Panc1 (cell line): ENCODE measurements around the gene CXCL6. TPM values are rescaled to one million over a fixed set of nuclear protein-coding genes. Genes with fewer than 3 reads are reported as not detected.

ENCODE experiments used
- ATAC-seq: fragments of 200-7000 bp; cut with Tn5 transposase; 2 replicates; pipeline ENCODE4 v1.9.1; 2020; ENCODE audit warnings: mild to moderate bottlenecking, moderate library complexity
- BruUV-seq: library from RNA; stranded (reverse); fragments of 400-500 nt; replicated peaks from 2 replicates; lab custom pipeline; 2021; lab: Mats Ljungman, UMichigan
- CTCF ChIA-PET: fragments of 300-600 bp; sonication (Branson Sonifier 250); formaldehyde crosslinking; loops from one replicate; lab custom pipeline; 2022; ENCODE audit warnings: antibody characterized with exemption; lab: Charles Lee
- POLR2A ChIA-PET: fragments of 300-600 bp; sonication (Branson Sonifier 250); formaldehyde crosslinking; loops from one replicate; lab custom pipeline; 2022; ENCODE audit warnings: antibody characterized with exemption; lab: Charles Lee
- DNase-seq: peaks from one replicate; pipeline ENCODE4 v3.0.0-alpha.2; 2010; ENCODE audit warnings: low read depth, low spot score
- H3K27ac ChIP-seq: 2 replicates; pipeline ENCODE4 v1.5.1; 2011; ENCODE audit warnings: mild to moderate bottlenecking, low read length, inconsistent platforms
- H3K27me3 ChIP-seq: fragments of 200-500 bp; sonication (Bioruptor generic); 2 replicates; pipeline ENCODE4 v1.6.0; 2014; ENCODE audit warnings: low read length, inconsistent platforms; ENCODE audit not compliant: control insufficient read depth, insufficient read depth
- H3K36me3 ChIP-seq: fragments of 200-500 bp; sonication (Bioruptor generic); 2 replicates; pipeline ENCODE4 v1.5.1; 2014; ENCODE audit warnings: inconsistent platforms, mild to moderate bottlenecking, low read length, moderate library complexity; ENCODE audit not compliant: control insufficient read depth, insufficient read depth
- H3K4me1 ChIP-seq: 2 replicates; pipeline ENCODE4 v1.5.1; 2011; ENCODE audit warnings: inconsistent platforms, mild to moderate bottlenecking, low read length, moderate library complexity; ENCODE audit not compliant: control insufficient read depth, insufficient read depth
- H3K4me3 ChIP-seq, 2 experiments: 2 replicates each; pipeline ENCODE4 v1.5.1; 2011 to 2012; ENCODE audit warnings: low read depth in 2 of 2, low read length in 2 of 2, mild to moderate bottlenecking in 2 of 2, inconsistent platforms in 1 of 2, moderate library complexity in 1 of 2
- H3K9me3 ChIP-seq: fragments of 200-500 bp; sonication (Bioruptor generic); 2 replicates; pipeline ENCODE4 v1.5.1; 2014; ENCODE audit warnings: low read depth, mild to moderate bottlenecking, inconsistent platforms, low read length, moderate library complexity; ENCODE audit not compliant: control insufficient read depth, insufficient read depth
- CTCF ChIP-seq: fragments of 450-650 bp; IDR thresholded peaks from 2 replicates; pipeline ENCODE4 v1.5.1; 2017; ENCODE audit warnings: mild to moderate bottlenecking
- POLR2AphosphoS5 ChIP-seq: IDR thresholded peaks from 2 replicates; pipeline ENCODE4 v1.6.1; 2012; ENCODE audit warnings: mild to moderate bottlenecking, low read depth, low read length, moderate library complexity
- SIN3A ChIP-seq: IDR thresholded peaks from 2 replicates; pipeline ENCODE4 v1.6.1; 2012; ENCODE audit warnings: low read depth, mild to moderate bottlenecking, low read length, moderate library complexity, borderline replicate concordance; ENCODE audit not compliant: insufficient read depth
- TCF7L2 ChIP-seq: IDR thresholded peaks from 2 replicates; pipeline ENCODE4 v1.6.1; 2011; ENCODE audit warnings: mild to moderate bottlenecking, low read depth, low read length, inconsistent platforms
- in situ Hi-C: cut with HindIII; loops from 2 replicates; pipeline ENCODE4 v1.10.0; 2016; ENCODE audit warnings: low sequenced_read_pairs, low pct_unique_long_range_greater_than_20kb
- intact Hi-C: fragments of 100-400 bp; cut with micrococcal nuclease; formaldehyde crosslinking; loops from one replicate; pipeline ENCODE4 v1.10.0; 2022; ENCODE audit not compliant: unreplicated experiment
- total RNA-seq: library from RNA; stranded (reverse); gene quantifications from one replicate; pipeline ENCODE4 v1.2.1, GENCODE V29; 2021; ENCODE audit not compliant: unreplicated experiment
- TF ChIP-seq, protein P1 (sequence below), 2 experiments: IDR thresholded peaks; 2 replicates each; pipeline ENCODE4 v1.6.1; 2011 to 2012; ENCODE audit warnings: low read depth in 2 of 2, control low read depth in 1 of 2, low read length in 1 of 2, mild to moderate bottlenecking in 1 of 2, moderate library complexity in 1 of 2; ENCODE audit not compliant: insufficient read depth in 1 of 2

The CXCL6 gene
- total RNA-seq, 1 experiment from 2014 or later, result 0.33 TPM

GRCh38 chr4:73839715-73840114 lies 3.2 kb downstream of the CXCL6 start:
- no peak overlapping the region for H3K4me3 ChIP-seq
- ChIA-PET POLR2A (no interaction called here), CTCF (no interaction called here)
- intact Hi-C loops, result no loop called here
- H3K4me1 ChIP-seq, result no peaks in the 10 kb centered on the region; the same call in 1 of the 2 replicates
- no peaks in the 10 kb centered on the region for H3K36me3 ChIP-seq
- no peaks in the 10 kb centered on the region for H3K27me3 ChIP-seq
- no peak for ATAC-seq
- in situ Hi-C loops, result no loop called here
- H3K9me3 ChIP-seq, result no peaks in the 10 kb centered on the region
- DNase-seq, result no peak
- no TSS peak for BruUV-seq
- no peak overlapping the region for H3K27ac ChIP-seq
- TF ChIP-seq TCF7L2, result no peak
- no peak for TF ChIP-seq SIN3A
- no peak for TF ChIP-seq CTCF
- TF ChIP-seq POLR2AphosphoS5, result no peak
- TF ChIP-seq, protein P1, sequence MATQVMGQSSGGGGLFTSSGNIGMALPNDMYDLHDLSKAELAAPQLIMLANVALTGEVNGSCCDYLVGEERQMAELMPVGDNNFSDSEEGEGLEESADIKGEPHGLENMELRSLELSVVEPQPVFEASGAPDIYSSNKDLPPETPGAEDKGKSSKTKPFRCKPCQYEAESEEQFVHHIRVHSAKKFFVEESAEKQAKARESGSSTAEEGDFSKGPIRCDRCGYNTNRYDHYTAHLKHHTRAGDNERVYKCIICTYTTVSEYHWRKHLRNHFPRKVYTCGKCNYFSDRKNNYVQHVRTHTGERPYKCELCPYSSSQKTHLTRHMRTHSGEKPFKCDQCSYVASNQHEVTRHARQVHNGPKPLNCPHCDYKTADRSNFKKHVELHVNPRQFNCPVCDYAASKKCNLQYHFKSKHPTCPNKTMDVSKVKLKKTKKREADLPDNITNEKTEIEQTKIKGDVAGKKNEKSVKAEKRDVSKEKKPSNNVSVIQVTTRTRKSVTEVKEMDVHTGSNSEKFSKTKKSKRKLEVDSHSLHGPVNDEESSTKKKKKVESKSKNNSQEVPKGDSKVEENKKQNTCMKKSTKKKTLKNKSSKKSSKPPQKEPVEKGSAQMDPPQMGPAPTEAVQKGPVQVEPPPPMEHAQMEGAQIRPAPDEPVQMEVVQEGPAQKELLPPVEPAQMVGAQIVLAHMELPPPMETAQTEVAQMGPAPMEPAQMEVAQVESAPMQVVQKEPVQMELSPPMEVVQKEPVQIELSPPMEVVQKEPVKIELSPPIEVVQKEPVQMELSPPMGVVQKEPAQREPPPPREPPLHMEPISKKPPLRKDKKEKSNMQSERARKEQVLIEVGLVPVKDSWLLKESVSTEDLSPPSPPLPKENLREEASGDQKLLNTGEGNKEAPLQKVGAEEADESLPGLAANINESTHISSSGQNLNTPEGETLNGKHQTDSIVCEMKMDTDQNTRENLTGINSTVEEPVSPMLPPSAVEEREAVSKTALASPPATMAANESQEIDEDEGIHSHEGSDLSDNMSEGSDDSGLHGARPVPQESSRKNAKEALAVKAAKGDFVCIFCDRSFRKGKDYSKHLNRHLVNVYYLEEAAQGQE (IDR thresholded peaks at IDR 0.05; ENCODE audit: insufficient read depth in 1 of 2, low read depth in 2 of 2, low read length in 1 of 2), result no peak

GRCh38 chr4:73841243-73841925 lies 4.9 kb downstream of the CXCL6 start:
- intact Hi-C loops, result no loop called here
- CTCF ChIA-PET, result no interaction called here

More at GRCh38 chr4:73841243-73841925, 4.9 kb downstream of the CXCL6 start:
- Histone ChIP-seq H3K36me3 (no peaks in the 10 kb centered on the region), H3K27me3 (no peaks in the 10 kb centered on the region), H3K4me1 (no peaks in the 10 kb centered on the region; the same call in 1 of the 2 replicates), H3K27ac (no peak overlapping the region), H3K4me3 (no peak overlapping the region), H3K9me3 (no peaks in the 10 kb centered on the region)
- in situ Hi-C loops, result no loop called here
- DNase-seq, result no peak
- no TSS peak for BruUV-seq
- TF ChIP-seq, protein P1 (IDR thresholded peaks at IDR 0.05; ENCODE audit: insufficient read depth in 1 of 2, low read depth in 2 of 2, low read length in 1 of 2), result no peak
- TF ChIP-seq POLR2AphosphoS5 (no peak), SIN3A (no peak), CTCF (no peak), TCF7L2 (no peak)
- no peak for ATAC-seq
- POLR2A ChIA-PET, result no interaction called here
